Retinal pigment epithelial cell (primary cell): ENCODE measurements around the gene TRIM66.

Experiments
- DNase-seq: peaks from one replicate; pipeline ENCODE4 v3.0.0-alpha.2; 2010; ENCODE audit warnings: low read depth
- H3K4me3 ChIP-seq: 2 replicates; pipeline ENCODE4 v1.5.1; 2011; ENCODE audit warnings: mild to moderate bottlenecking, low read length, control low read depth, moderate library complexity
- TF ChIP-seq, protein P1 (sequence below): conservative IDR thresholded peaks from 2 replicates; pipeline ENCODE4 v1.5.1; 2011; ENCODE audit warnings: low read depth, low read length, control low read depth, inconsistent platforms

Gene TRIM66

DNA sequence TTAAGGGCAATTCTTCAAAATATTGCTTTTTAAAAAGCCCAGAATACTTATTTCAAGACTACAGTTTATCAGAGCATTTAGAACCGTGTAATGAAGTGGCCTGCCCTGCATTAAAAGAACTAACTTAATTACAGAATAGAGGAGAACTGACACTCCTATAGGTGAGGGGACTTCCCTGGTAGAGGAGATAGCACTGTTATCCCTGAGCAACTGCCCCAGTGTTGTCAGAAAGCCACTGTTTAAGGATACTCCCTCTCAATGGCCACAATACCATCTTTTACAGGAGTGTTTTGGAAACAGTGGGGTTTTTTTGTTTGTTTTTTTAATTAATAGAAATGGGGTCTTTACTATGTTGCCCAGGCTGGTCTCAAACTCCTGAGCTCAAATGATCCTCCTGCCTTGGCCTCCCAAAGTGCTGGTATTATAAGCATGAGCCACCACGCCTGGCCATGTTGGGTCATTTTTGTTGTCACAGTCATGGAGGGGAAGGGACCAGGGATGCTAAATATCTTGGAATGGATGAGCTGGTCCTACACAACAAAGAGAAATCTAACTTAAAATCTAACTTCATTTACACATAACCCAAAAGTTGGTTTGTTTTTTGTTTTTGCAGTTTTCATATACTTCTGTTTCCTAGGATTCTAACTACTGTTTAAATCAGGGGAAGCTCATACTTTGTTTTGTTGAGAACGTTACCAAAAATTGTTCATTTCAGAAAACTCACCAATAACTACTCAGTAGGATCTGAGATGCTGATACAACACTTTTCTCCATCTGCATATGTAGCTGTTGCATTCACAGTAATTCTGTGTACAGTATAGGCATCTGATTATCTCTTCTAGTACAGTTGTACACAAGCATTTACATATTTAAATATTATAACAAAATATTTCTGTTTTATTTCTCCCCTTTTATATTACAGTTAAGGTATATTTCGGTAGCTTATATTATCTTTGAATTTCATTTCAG, 8.2 kb upstream of the TRIM66 start:
- H3K4me3 ChIP-seq: no peak overlapping the region
- TF ChIP-seq, protein P1, sequence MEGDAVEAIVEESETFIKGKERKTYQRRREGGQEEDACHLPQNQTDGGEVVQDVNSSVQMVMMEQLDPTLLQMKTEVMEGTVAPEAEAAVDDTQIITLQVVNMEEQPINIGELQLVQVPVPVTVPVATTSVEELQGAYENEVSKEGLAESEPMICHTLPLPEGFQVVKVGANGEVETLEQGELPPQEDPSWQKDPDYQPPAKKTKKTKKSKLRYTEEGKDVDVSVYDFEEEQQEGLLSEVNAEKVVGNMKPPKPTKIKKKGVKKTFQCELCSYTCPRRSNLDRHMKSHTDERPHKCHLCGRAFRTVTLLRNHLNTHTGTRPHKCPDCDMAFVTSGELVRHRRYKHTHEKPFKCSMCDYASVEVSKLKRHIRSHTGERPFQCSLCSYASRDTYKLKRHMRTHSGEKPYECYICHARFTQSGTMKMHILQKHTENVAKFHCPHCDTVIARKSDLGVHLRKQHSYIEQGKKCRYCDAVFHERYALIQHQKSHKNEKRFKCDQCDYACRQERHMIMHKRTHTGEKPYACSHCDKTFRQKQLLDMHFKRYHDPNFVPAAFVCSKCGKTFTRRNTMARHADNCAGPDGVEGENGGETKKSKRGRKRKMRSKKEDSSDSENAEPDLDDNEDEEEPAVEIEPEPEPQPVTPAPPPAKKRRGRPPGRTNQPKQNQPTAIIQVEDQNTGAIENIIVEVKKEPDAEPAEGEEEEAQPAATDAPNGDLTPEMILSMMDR: no peak
- no peak for DNase-seq

DNA sequence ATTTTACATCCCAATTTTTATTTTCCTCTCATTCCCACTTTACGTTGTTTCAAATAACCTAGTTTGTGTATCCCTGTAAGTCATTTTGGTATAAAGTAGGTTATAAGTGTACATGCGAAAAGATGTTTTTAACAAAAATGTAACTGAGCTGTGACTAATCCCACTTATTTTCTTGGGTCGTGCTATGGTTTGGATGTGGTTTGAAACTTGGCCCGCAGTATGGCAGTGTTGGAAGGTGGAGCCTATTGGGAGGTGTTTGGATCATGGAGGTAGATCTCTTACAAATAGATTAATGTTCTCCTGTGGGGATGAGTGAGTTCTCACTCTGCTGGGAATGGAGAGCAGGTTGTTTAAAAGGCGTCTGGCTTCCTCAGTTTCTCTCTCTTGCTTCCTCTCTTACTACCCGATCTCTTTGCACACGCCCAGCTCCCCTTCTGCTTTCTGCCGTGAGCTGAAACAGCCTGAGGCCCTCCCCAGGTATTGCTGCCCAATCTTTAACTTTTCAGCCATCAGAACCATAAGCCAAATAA, 7.3 kb upstream of the TRIM66 start:
- TF ChIP-seq, protein P1: no peak
- DNase-seq: no peak
- H3K4me3 ChIP-seq: peak overlapping the region; percentile 69

DNA sequence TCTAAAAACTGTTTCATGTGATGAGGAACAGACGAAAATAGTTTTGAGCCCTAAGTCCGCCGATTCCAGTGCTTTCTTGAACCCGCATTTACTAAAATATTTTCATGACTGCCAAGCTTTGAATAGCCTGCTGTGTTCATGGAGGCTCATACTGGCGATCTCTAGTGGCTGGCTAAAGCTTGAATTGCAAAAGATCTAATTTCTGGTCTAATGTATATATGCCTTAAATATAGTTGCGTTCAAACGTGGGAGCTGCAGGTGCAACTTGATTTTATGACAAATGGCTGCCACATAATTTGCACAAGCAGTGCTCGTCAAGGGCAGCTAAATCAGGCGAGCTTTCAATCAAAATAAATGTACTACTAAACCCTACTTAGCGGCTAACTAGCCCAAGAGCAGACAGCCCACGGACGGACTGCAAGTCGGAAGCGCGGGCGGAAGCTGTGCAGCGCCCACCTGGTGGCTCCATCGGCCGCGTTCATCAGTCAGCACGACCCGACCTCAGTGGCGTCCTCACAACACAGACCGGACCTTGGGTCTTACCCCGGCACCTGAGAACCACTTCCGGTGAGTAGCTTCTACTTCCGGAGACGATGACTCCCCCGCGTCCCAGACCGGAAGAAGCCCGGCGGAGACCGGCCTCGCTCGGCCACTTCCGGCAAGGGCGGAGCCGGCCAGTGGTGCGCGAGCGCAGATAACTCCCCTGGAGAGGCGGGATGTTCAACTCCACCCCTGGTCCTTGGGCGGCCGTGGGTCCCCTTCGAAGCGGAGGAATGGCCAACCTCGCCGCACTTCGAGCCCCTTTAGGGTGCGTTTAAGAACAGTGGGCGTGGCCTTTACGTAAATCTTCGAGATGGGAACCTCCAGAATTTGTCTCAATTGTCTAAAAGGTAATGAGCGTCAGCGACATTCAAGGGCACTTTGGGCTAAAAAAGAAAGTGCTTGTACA, 6.2 kb upstream of the TRIM66 start:
- TF ChIP-seq, protein P1: peak; percentile 6
- peak overlapping the region; percentile 69 for H3K4me3 ChIP-seq
- DNase-seq: peak; percentile 89

DNA sequence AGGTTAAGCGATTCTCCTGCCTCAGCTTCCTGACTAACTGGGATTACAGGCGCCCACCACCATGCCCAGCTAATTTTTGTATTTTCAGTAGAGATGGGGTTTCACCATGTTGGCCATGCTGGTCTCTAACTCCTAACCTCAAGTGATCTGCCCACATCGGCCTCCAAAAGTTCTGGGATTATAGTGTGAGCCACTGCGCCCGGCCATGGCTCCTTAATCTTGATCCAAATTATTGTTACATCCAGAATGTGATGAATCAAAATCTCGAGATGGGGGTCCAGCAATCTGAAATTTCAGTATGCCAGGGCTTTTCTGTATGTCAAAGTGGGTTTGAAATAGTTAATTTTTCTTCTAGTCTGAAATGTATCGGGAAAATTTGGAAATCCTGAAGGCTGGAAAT, 3.9 kb upstream of the TRIM66 start:
- no peak for DNase-seq
- TF ChIP-seq, protein P1: no peak
- no peak overlapping the region for H3K4me3 ChIP-seq

DNA sequence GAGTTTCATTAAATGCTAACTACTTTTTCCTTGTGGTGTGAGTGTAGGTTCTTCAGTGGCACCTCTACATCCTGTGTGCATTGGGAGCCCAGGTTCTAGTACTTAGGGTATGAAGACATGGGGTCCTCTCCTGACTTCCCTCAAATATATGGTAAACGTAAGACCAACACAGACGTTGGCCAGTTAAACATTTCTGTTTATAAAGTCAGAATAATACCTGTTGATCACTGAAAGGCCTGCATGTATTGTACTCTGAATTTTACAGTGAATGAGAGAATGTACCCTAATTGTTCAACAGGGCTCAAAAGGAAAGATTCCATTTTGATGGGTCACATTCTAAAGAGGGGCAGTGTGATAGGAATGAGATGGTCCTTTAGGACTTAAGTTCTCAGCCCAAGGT, 3.4 kb upstream of the TRIM66 start:
- no peak overlapping the region for H3K4me3 ChIP-seq
- no peak for DNase-seq
- TF ChIP-seq, protein P1: no peak

DNA sequence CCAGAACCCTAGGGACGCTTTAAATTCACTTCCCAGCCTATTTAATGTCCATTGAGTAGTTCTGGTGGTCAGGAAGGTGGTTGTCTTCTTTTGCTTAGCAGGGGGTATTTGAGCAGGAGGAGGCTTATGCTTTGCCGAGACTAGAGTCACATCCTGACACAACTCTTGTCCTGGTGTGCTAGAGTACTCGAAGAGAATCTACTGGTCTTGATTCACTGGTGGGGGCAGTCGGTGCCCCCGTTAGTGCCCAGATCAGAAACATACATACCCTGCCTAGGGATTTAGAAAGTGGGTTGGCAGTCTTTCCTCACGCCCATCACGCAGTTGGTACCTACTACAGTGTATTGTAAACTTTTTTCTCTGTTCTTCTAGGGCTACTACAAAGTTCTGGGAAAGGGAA, 2.8 kb upstream of the TRIM66 start:
- no peak overlapping the region for H3K4me3 ChIP-seq
- no peak for DNase-seq
- TF ChIP-seq, protein P1: no peak
